K562 (cell line): ENCODE results near the gene BRD4. TPM values are rescaled to one million over a fixed set of nuclear protein-coding genes. Genes with fewer than 3 reads are reported as not detected.

ENCODE experiments used
- ATAC-seq: fragments of 200-7000 bp; cut with Tn5 transposase; 3 replicates; pipeline ENCODE4 v1.9.1; 2020; ENCODE audit warnings: moderate library complexity
- BruUV-seq: library from RNA; stranded (reverse); fragments of 400-500 nt; replicated peaks from 2 replicates; lab custom pipeline; 2021; lab: Mats Ljungman, UMichigan
- CTCF ChIA-PET: fragments of 300-600 bp; formaldehyde crosslinking; extraction: SDS; loops from one replicate; lab custom pipeline; 2021; ENCODE audit warnings: low intra/inter-chr PET ratio; lab: Yijun Ruan, JAX
- POLR2A ChIA-PET: fragments of 300-600, 350-650 bp; sonication (Branson Sonifier 250); formaldehyde crosslinking; extraction: SDS; loops from one replicate; lab custom pipeline; 2021; ENCODE audit warnings: antibody characterized with exemption, inconsistent platforms; lab: Yijun Ruan, JAX
- DNase-seq, 4 experiments: peaks; one replicate each; pipeline versions ENCODE4 v3.0.0 to v3.0.0-alpha.2; 2011 to 2018; ENCODE audit warnings: low spot score in 3 of 4, mixed read lengths in 3 of 4; ENCODE audit errors: extremely low read depth in 1 of 4
- FAIRE-seq: peaks from 2 replicates; lab custom pipeline; 2011; peaks lifted over from hg19 to GRCh38; lab: Jason Lieb, UNC
- H2AFZ ChIP-seq: 2 replicates; pipeline ENCODE4 v1.6.0; 2011; ENCODE audit warnings: low read depth, low read length, control low read depth, inconsistent platforms
- H3K27ac ChIP-seq: fragments of 200-600 bp; 3 replicates; pipeline ENCODE4 v1.8.0; 2011; ENCODE audit warnings: low read depth, mild to moderate bottlenecking, control low read depth, inconsistent platforms, low read length, moderate library complexity, mixed read lengths; ENCODE audit errors: extremely low read depth
- H3K27me3 ChIP-seq, 2 experiments: fragments of 300-600 bp in 1 of 2; 2 replicates in 1 of 2; 3 replicates in 1 of 2; pipeline versions ENCODE4 v1.6.0 to v1.8.0; 2011; ENCODE audit warnings: inconsistent platforms in 2 of 2, low read length in 2 of 2, mild to moderate bottlenecking in 1 of 2, mixed read lengths in 1 of 2, moderate library complexity in 1 of 2; ENCODE audit not compliant: control insufficient read depth in 2 of 2, insufficient read depth in 2 of 2
- H3K36me3 ChIP-seq: fragments of 300-600 bp; 3 replicates; pipeline ENCODE4 v1.8.0; 2011; ENCODE audit warnings: mild to moderate bottlenecking, low read length, inconsistent platforms; ENCODE audit not compliant: control insufficient read depth, insufficient read depth
- H3K4me1 ChIP-seq, 2 experiments: fragments of 200-600 bp in 1 of 2; replicated peaks in 1 of 2; 2 replicates in 1 of 2; 3 replicates in 1 of 2; pipeline versions ENCODE4 v1.5.1 to v1.8.0; 2011; ENCODE audit warnings: inconsistent platforms in 2 of 2, low read length in 2 of 2, mild to moderate bottlenecking in 1 of 2, mixed read lengths in 1 of 2, moderate library complexity in 1 of 2; ENCODE audit not compliant: control insufficient read depth in 2 of 2, insufficient read depth in 2 of 2
- H3K4me2 ChIP-seq: 2 replicates; pipeline ENCODE4 v1.6.1; 2011; ENCODE audit warnings: low read length, control low read depth, inconsistent platforms, mixed read lengths; ENCODE audit not compliant: insufficient read depth
- H3K4me3 ChIP-seq: fragments of 200-600 bp; sonication (generic), shearing (Covaris generic); 2 replicates; pipeline ENCODE4 v1.5.1; 2016; ENCODE audit warnings: control low read depth, inconsistent platforms
- H3K79me2 ChIP-seq: fragments of 200-600 bp; 3 replicates; pipeline ENCODE4 v1.8.0; 2011; ENCODE audit warnings: low read length, inconsistent platforms; ENCODE audit not compliant: control insufficient read depth, insufficient read depth
- H3K9ac ChIP-seq, 2 experiments: 2 replicates each; pipeline versions ENCODE4 v1.6.0 to v1.6.1; 2011; ENCODE audit warnings: low read depth in 2 of 2, low read length in 2 of 2, control low read depth in 1 of 2, inconsistent platforms in 1 of 2, mild to moderate bottlenecking in 1 of 2, mixed read lengths in 1 of 2; ENCODE audit not compliant: insufficient read depth in 1 of 2
- H3K9me1 ChIP-seq: one replicate; pipeline ENCODE4 v1.6.0; 2011; ENCODE audit warnings: inconsistent platforms, mild to moderate bottlenecking, low read length, moderate library complexity; ENCODE audit not compliant: control insufficient read depth, insufficient read depth
- H3K9me3 ChIP-seq: replicated peaks from 2 replicates; pipeline ENCODE4 v1.5.1; 2011; ENCODE audit warnings: low read depth, low read length, inconsistent platforms; ENCODE audit not compliant: control insufficient read depth, insufficient read depth
- H4K20me1 ChIP-seq: replicated peaks from 2 replicates; pipeline ENCODE4 v1.6.1; 2011; ENCODE audit warnings: low read length, inconsistent platforms, mixed read lengths; ENCODE audit not compliant: control insufficient read depth, insufficient read depth
- FOXK2 ChIP-seq, 2 experiments: fragments of 450-650 bp; IDR thresholded peaks in 1 of 2; conservative IDR thresholded peaks in 1 of 2; 2 replicates each; pipeline ENCODE4 v1.6.1; 2016; ENCODE audit warnings: low read depth in 2 of 2, mild to moderate bottlenecking in 1 of 2
- IRF2 ChIP-seq: sonication (generic); formaldehyde crosslinking; IDR thresholded peaks from 2 replicates; pipeline ENCODE4 v1.8.1; 2022; ENCODE audit warnings: mild to moderate bottlenecking, missing genetic modification reagents
- KDM4B ChIP-seq, 2 experiments: fragments of 450-650 bp in 1 of 2; sonication (generic) in 1 of 2; IDR thresholded peaks; 2 replicates each; pipeline ENCODE4 v1.6.1; 2016 to 2017; ENCODE audit warnings: borderline replicate concordance in 2 of 2, antibody characterized with exemption in 1 of 2, low read depth in 1 of 2, mild to moderate bottlenecking in 1 of 2
- NRF1 ChIP-seq, 2 experiments: fragments of 450-650 bp; IDR thresholded peaks in 1 of 2; conservative IDR thresholded peaks in 1 of 2; 2 replicates each; pipeline ENCODE4 v1.6.1; 2014; ENCODE audit warnings: mild to moderate bottlenecking in 2 of 2
- SRF ChIP-seq, 2 experiments: fragments of 250-450, 450-650 bp in 1 of 2; sonication (Bioruptor Pico) in 1 of 2; sonication (generic) in 1 of 2; formaldehyde crosslinking; IDR thresholded peaks; 2 replicates each; pipeline versions ENCODE4 v1.5.0 to v1.5.1; 2020 to 2022; ENCODE audit warnings: mild to moderate bottlenecking in 1 of 2, missing genetic modification reagents in 1 of 2
- TAF1 ChIP-seq: IDR thresholded peaks from 2 replicates; pipeline ENCODE4 v1.6.1; 2011; ENCODE audit warnings: mild to moderate bottlenecking, low read length, moderate library complexity; ENCODE audit not compliant: insufficient read depth, control insufficient read depth, severe bottlenecking; ENCODE audit errors: extremely low read depth
- ZKSCAN1 ChIP-seq: fragments of 150-350 bp; IDR thresholded peaks from 2 replicates; pipeline ENCODE4 v1.6.1; 2016; ENCODE audit warnings: low read depth, low read length
- ZNF274 ChIP-seq: IDR thresholded peaks from 2 replicates; pipeline ENCODE4 v1.6.1; 2011; ENCODE audit warnings: low read depth, mild to moderate bottlenecking, low read length, moderate library complexity, borderline replicate concordance
- WGBS: fragments of 100-300 bp; shearing (Covaris generic); methylation state at CpG from one replicate; pipeline ENCODE4 v1.1.6; 2016; ENCODE audit warnings: low coverage, mixed read lengths; ENCODE audit not compliant: insufficient coverage; ENCODE audit errors: missing lambda C conversion rate; 5-methylcytosine and 5-hydroxymethylcytosine counted together
- in situ Hi-C: fragments of 300-500 bp; cut with MboI; formaldehyde crosslinking; loops from 4 replicates; pipeline ENCODE4 v1.15.0; 2018; ENCODE audit warnings: inconsistent platforms, mixed read lengths
- intact Hi-C: fragments of 100-400 bp; cut with micrococcal nuclease; formaldehyde crosslinking; loops from 2 replicates; pipeline ENCODE4 v1.14.2; 2022
- polyA plus RNA-seq, 8 experiments: library from polyadenylated mRNA; depleted of rRNA in 4 of 8; stranded (reverse) in 5 of 8; unstranded in 3 of 8; fragments of >200 nt; fragmentation: Nextera tagmentation in 2 of 8; fragmentation: Illumina TruSeq in 1 of 8; extraction: Ambion mirVana in 2 of 8; extraction: Trizol in 1 of 8; gene quantifications; 2 replicates each; pipeline versions ENCODE4 v1.2.1 to v1.2.3, GENCODE V29; 2011 to 2014; ENCODE audit warnings: inconsistent platforms in 1 of 8, missing spikeins in 1 of 8
- total RNA-seq, 7 experiments: library from RNA; depleted of rRNA in 6 of 7; stranded (reverse); fragments of >200 nt in 6 of 7; fragmentation: Illumina TruSeq in 2 of 7; extraction: Trizol in 2 of 7; gene quantifications; 2 replicates each; pipeline versions ENCODE4 v1.2.1 to v1.2.3, GENCODE V29; 2011 to 2021; ENCODE audit warnings: low replicate concordance in 1 of 7
- TF ChIP-seq, protein P1 (sequence below): fragments of 450-650 bp; conservative IDR thresholded peaks from 2 replicates; pipeline ENCODE4 v1.6.1; 2016; ENCODE audit warnings: missing genetic modification characterization, low read depth, mild to moderate bottlenecking, missing compliant biosample characterization, moderate library complexity
- TF ChIP-seq, protein P2 (sequence below): sonication (generic); formaldehyde crosslinking; IDR thresholded peaks from 2 replicates; pipeline ENCODE4 v1.8.1; 2023; ENCODE audit warnings: missing genetic modification reagents, mild to moderate bottlenecking, borderline replicate concordance

BRD4 gene
- total and polyA plus RNA-seq, 9 of the 15 experiments (the other 6 are each of a cell fraction or from before 2014, with no cell fraction given), result 1.8 to 105 (median 15.6) TPM

DNA sequence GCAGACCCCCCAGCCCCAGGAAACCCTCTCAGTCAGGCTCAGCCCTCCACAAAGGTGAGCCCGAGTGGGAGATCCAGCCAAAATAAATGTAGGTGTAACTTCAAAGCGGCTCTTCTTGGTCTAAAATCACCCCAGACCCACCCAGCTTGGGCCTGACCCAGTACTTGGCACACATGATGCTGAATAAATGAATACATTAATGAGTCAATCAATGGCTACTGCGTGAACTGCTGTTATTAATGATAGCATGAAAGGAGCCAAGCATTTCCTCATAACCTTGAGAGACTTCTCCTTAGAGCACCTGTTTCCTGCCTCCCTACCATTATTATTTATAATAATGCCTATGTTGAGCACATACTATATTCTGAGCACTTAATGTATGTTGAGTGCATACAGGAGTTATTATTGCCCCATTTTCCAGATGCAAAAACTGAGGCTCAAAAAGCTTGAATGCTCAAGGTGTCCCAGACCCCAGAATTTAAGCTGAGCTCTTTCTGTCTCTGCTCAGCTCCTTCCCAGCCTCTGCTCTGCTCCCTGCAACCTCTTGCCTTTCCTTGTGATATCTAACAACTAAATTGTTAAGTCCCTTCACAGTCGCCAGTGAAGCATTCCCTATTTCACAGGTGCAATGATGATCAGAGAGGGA, 135.9 kb downstream of the BRD4 start:
- Histone ChIP-seq H3K4me3 (no peak overlapping the region), H3K4me2 (no peak overlapping the region), H4K20me1 (no peaks in the 10 kb centered on the region; the same call in 1 of the 2 replicates), H3K27ac (no peak overlapping the region), H3K27me3 (peaks cover 8 to 40% of the 10 kb centered on the region in 2 experiments; a peak in 4 of 5 replicates), H3K36me3 (no peaks in the 10 kb centered on the region), H2AFZ (no peak overlapping the region), H3K4me1 (peaks cover 0 to 32% of the 10 kb centered on the region in 2 experiments; a peak in 2 of 5 replicates), H3K9ac (no peak overlapping the region), H3K9me1 (no peaks in the 10 kb centered on the region), H3K9me3 (no peaks in the 10 kb centered on the region), H3K79me2 (no peaks in the 10 kb centered on the region)
- ATAC-seq (no peak), DNase-seq (no peak), FAIRE-seq (no peak)
- ChIA-PET POLR2A (no interaction called here), CTCF (no interaction called here)
- WGBS, result 0% methylated on average over 4 of the region's 4 CpGs
- no TSS peak for BruUV-seq
- intact Hi-C loops, result no loop called here
- in situ Hi-C loops, result no loop called here
- no peak for TF ChIP-seq ZKSCAN1
- no peak for TF ChIP-seq KDM4B (IDR thresholded peaks at IDR 0.05; ENCODE audit: borderline replicate concordance in 2 of 2, low read depth in 1 of 2)
- no peak for TF ChIP-seq FOXK2 (conservative IDR thresholded peaks at IDR 0.05 in 1 of 2, IDR thresholded peaks at IDR 0.05 in 1 of 2; ENCODE audit: low read depth in 2 of 2)
- TF ChIP-seq, protein P1, sequence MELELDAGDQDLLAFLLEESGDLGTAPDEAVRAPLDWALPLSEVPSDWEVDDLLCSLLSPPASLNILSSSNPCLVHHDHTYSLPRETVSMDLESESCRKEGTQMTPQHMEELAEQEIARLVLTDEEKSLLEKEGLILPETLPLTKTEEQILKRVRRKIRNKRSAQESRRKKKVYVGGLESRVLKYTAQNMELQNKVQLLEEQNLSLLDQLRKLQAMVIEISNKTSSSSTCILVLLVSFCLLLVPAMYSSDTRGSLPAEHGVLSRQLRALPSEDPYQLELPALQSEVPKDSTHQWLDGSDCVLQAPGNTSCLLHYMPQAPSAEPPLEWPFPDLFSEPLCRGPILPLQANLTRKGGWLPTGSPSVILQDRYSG, result no peak
- no peak for TF ChIP-seq SRF (CRISPR knock-in tag; IDR thresholded peaks at IDR 0.05)
- no peak for TF ChIP-seq ZNF274
- TF ChIP-seq IRF2 (CRISPR knock-in tag), result no peak
- TF ChIP-seq, protein P2, sequence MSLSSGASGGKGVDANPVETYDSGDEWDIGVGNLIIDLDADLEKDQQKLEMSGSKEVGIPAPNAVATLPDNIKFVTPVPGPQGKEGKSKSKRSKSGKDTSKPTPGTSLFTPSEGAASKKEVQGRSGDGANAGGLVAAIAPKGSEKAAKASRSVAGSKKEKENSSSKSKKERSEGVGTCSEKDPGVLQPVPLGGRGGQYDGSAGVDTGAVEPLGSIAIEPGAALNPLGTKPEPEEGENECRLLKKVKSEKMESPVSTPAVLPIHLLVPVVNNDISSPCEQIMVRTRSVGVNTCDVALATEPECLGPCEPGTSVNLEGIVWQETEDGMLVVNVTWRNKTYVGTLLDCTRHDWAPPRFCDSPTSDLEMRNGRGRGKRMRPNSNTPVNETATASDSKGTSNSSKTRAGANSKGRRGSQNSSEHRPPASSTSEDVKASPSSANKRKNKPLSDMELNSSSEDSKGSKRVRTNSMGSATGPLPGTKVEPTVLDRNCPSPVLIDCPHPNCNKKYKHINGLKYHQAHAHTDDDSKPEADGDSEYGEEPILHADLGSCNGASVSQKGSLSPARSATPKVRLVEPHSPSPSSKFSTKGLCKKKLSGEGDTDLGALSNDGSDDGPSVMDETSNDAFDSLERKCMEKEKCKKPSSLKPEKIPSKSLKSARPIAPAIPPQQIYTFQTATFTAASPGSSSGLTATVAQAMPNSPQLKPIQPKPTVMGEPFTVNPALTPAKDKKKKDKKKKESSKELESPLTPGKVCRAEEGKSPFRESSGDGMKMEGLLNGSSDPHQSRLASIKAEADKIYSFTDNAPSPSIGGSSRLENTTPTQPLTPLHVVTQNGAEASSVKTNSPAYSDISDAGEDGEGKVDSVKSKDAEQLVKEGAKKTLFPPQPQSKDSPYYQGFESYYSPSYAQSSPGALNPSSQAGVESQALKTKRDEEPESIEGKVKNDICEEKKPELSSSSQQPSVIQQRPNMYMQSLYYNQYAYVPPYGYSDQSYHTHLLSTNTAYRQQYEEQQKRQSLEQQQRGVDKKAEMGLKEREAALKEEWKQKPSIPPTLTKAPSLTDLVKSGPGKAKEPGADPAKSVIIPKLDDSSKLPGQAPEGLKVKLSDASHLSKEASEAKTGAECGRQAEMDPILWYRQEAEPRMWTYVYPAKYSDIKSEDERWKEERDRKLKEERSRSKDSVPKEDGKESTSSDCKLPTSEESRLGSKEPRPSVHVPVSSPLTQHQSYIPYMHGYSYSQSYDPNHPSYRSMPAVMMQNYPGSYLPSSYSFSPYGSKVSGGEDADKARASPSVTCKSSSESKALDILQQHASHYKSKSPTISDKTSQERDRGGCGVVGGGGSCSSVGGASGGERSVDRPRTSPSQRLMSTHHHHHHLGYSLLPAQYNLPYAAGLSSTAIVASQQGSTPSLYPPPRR, result no peak
- 0 out of 4 replicates have a peak, but pooled peaks of 1 of the 2 experiments have one; percentile 3 for TF ChIP-seq NRF1 (conservative IDR thresholded peaks at IDR 0.05 in 1 of 2, IDR thresholded peaks at IDR 0.05 in 1 of 2)
- no peak for TF ChIP-seq TAF1
